Keratinocyte (primary cell): ENCODE data around the gene NIF3L1. TPM values are rescaled to one million over a fixed set of nuclear protein-coding genes. Genes with fewer than 3 reads are reported as not detected.

Source experiments
- DNase-seq: peaks from one replicate; pipeline ENCODE4 v3.0.0-alpha.2; 2011; ENCODE audit warnings: low read depth, missing footprints, low spot score
- FAIRE-seq: peaks from 2 replicates; lab custom pipeline; 2011; peaks lifted over from hg19 to GRCh38; lab: Jason Lieb, UNC
- H2AFZ ChIP-seq: 2 replicates; pipeline ENCODE4 v1.6.0; 2012; ENCODE audit warnings: low read length, control low read depth, inconsistent platforms; ENCODE audit not compliant: control insufficient read depth
- H3K27ac ChIP-seq: 2 replicates; pipeline ENCODE4 v1.5.1; 2011; ENCODE audit warnings: low read length; ENCODE audit not compliant: control insufficient read depth, insufficient read depth
- H3K27me3 ChIP-seq: 3 replicates; pipeline ENCODE4 v1.6.0; 2011; ENCODE audit warnings: low read length; ENCODE audit not compliant: control insufficient read depth, insufficient read depth; ENCODE audit errors: extremely low read depth
- H3K36me3 ChIP-seq, 2 experiments: 2 replicates in 1 of 2; 3 replicates in 1 of 2; pipeline ENCODE4 v1.5.1; 2011; ENCODE audit warnings: low read length in 2 of 2, mild to moderate bottlenecking in 1 of 2; ENCODE audit not compliant: control insufficient read depth in 2 of 2, insufficient read depth in 2 of 2; ENCODE audit errors: extremely low read depth in 1 of 2
- H3K4me1 ChIP-seq: 3 replicates; pipeline ENCODE4 v1.5.1; 2011; ENCODE audit warnings: low read length; ENCODE audit not compliant: control insufficient read depth, insufficient read depth; ENCODE audit errors: extremely low read depth
- H3K4me2 ChIP-seq: 3 replicates; pipeline ENCODE4 v1.6.0; 2011; ENCODE audit warnings: low read depth, low read length; ENCODE audit not compliant: control insufficient read depth, insufficient read depth; ENCODE audit errors: extremely low read depth
- H3K4me3 ChIP-seq, 3 experiments: fragments of 200-600 bp in 1 of 3; sonication (generic) in 1 of 3; 2 replicates in 2 of 3; 3 replicates in 1 of 3; pipeline ENCODE4 v1.5.1; 2011 to 2016; ENCODE audit warnings: low read length in 3 of 3, mild to moderate bottlenecking in 3 of 3, control low read depth in 2 of 3, inconsistent platforms in 1 of 3, low read depth in 1 of 3, mixed read lengths in 1 of 3, mixed run types in 1 of 3, moderate library complexity in 1 of 3; ENCODE audit not compliant: control insufficient read depth in 2 of 3, insufficient read depth in 2 of 3; ENCODE audit errors: extremely low read depth in 1 of 3
- H3K79me2 ChIP-seq: 2 replicates; pipeline ENCODE4 v1.6.0; 2012; ENCODE audit warnings: low read length; ENCODE audit not compliant: control insufficient read depth, insufficient read depth
- H3K9ac ChIP-seq: 3 replicates; pipeline ENCODE4 v1.6.0; 2011; ENCODE audit warnings: low read length; ENCODE audit not compliant: control insufficient read depth, insufficient read depth; ENCODE audit errors: extremely low read depth
- H3K9me1 ChIP-seq: 3 replicates; pipeline ENCODE4 v1.6.0; 2011; ENCODE audit warnings: low read length; ENCODE audit not compliant: control insufficient read depth, insufficient read depth; ENCODE audit errors: extremely low read depth
- H3K9me3 ChIP-seq: 2 replicates; pipeline ENCODE4 v1.5.1; 2012; ENCODE audit warnings: low read depth, low read length; ENCODE audit not compliant: control insufficient read depth
- H4K20me1 ChIP-seq: 3 replicates; pipeline ENCODE4 v1.6.0; 2011; ENCODE audit warnings: low read length; ENCODE audit not compliant: control insufficient read depth, insufficient read depth; ENCODE audit errors: extremely low read depth
- EZH2 ChIP-seq: IDR thresholded peaks from one replicate; pipeline ENCODE4 v1.6.1; 2012; ENCODE audit warnings: inconsistent platforms, mild to moderate bottlenecking, low read length, moderate library complexity
- dilution Hi-C: fragments of 300-500 bp; cut with MboI; formaldehyde crosslinking; loops from one replicate; pipeline ENCODE4 v1.7.0; 2020; ENCODE audit warnings: low sequenced_read_pairs; ENCODE audit not compliant: extremely low pct_ligation_motif_present
- polyA plus RNA-seq, 5 experiments: library from polyadenylated mRNA; depleted of rRNA in 3 of 5; stranded (reverse) in 3 of 5; stranded (forward) in 1 of 5; unstranded in 1 of 5; fragments of >200 nt; gene quantifications; 1 replicate in 1 of 5; 2 replicates in 3 of 5; 3 replicates in 1 of 5; pipeline versions ENCODE4 v1.2.1 to v1.2.3, GENCODE V29; 2011 to 2012; ENCODE audit warnings: missing spikeins in 2 of 5, low read depth in 1 of 5, low replicate concordance in 1 of 5
- TF ChIP-seq, protein P1 (sequence below), 3 experiments: IDR thresholded peaks in 1 of 3; conservative IDR thresholded peaks in 1 of 3; optimal IDR thresholded peaks in 1 of 3; 2 replicates in 2 of 3; 3 replicates in 1 of 3; pipeline versions ENCODE3 to v1.5.1; 2011; ENCODE audit warnings: low read length in 3 of 3, mild to moderate bottlenecking in 3 of 3, moderate library complexity in 2 of 3, control low read depth in 1 of 3, inconsistent platforms in 1 of 3; ENCODE audit not compliant: insufficient read depth in 2 of 3; ENCODE audit errors: extremely low read depth in 1 of 3

NIF3L1 gene
- polyA plus RNA-seq, 1 donor (not counting 4 experiments of a cell fraction or from before 2014, with no cell fraction given), result 67.1 TPM

DNA sequence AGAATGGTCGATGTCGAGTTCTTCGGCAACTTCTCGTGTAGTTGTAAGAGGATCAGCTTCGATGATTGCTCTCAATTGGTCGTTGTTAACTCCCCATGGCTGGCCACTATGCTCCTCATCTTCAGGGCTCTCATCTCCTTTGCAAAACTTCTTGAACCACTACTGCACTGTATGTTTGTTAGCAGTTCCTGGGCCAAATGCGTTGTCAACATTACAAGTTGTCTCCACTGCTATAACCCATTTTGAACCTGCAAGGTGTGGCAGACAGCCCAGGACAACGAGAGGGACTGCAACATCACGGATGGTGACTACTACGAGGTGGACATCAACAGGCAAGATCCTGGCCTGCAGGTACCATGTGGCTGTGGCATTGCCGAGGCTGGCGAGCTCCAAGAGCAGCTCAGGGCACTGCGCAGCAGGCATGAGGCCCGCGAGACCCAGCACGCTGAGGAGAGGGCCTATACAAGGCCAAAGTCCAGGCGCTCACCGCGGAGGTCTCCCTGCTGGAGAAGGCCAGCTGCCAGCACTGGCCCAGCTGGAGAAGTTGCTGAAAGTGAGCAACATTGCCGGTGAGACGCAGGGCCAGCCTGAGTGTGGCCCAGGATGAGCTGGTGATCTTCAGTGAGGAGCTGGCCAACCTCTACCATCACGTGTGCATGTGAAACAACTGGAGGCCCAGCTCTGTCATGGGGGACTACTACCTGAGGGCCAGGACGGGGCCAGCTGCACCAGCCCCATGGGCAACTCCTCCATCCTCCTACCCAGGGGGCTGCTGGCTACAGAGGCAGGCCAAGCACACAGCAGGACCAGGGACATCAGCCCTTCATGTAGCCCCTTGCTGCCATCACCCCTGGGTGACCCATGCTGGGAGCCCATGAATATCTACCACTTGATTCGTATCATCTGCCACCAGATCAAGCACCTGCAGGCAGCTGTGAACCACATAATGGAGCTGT, 44.9 kb upstream of the NIF3L1 start:
- H4K20me1 ChIP-seq, result no peaks in the 10 kb centered on the region
- FAIRE-seq (no peak), DNase-seq (no peak)
- H3K4me3 ChIP-seq, result no peak overlapping the region
- TF ChIP-seq, protein P1, sequence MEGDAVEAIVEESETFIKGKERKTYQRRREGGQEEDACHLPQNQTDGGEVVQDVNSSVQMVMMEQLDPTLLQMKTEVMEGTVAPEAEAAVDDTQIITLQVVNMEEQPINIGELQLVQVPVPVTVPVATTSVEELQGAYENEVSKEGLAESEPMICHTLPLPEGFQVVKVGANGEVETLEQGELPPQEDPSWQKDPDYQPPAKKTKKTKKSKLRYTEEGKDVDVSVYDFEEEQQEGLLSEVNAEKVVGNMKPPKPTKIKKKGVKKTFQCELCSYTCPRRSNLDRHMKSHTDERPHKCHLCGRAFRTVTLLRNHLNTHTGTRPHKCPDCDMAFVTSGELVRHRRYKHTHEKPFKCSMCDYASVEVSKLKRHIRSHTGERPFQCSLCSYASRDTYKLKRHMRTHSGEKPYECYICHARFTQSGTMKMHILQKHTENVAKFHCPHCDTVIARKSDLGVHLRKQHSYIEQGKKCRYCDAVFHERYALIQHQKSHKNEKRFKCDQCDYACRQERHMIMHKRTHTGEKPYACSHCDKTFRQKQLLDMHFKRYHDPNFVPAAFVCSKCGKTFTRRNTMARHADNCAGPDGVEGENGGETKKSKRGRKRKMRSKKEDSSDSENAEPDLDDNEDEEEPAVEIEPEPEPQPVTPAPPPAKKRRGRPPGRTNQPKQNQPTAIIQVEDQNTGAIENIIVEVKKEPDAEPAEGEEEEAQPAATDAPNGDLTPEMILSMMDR (optimal IDR thresholded peaks at IDR 0.05 in 1 of 3, IDR thresholded peaks at IDR 0.05 in 1 of 3, conservative IDR thresholded peaks at IDR 0.05 in 1 of 3; ENCODE audit: extremely low read depth in 1 of 3, insufficient read depth in 2 of 3, low read length in 3 of 3), result no peak
- no peak for TF ChIP-seq EZH2
- H3K4me2 ChIP-seq, result no peak overlapping the region
- H2AFZ ChIP-seq, result no peak overlapping the region
- no peak overlapping the region for H3K27ac ChIP-seq
- H3K27me3 ChIP-seq, result no peaks in the 10 kb centered on the region
- H3K9me3 ChIP-seq, result no peaks in the 10 kb centered on the region
- H3K4me1 ChIP-seq, result peaks cover 10% of the 10 kb centered on the region
- H3K9ac ChIP-seq, result no peak overlapping the region
- dilution Hi-C loops, result no loop called here
- H3K36me3 ChIP-seq, result no peaks in the 10 kb centered on the region
- H3K9me1 ChIP-seq, result no peaks in the 10 kb centered on the region
- no peaks in the 10 kb centered on the region for H3K79me2 ChIP-seq

GRCh38 chr2:200845194-200845593, 44.0 kb upstream of the NIF3L1 start:
- Histone ChIP-seq H2AFZ (no peak overlapping the region), H3K79me2 (no peaks in the 10 kb centered on the region), H4K20me1 (no peaks in the 10 kb centered on the region), H3K27ac (no peak overlapping the region), H3K36me3 (no peaks in the 10 kb centered on the region), H3K27me3 (no peaks in the 10 kb centered on the region), H3K4me3 (no peak overlapping the region), H3K9ac (no peak overlapping the region), H3K9me1 (no peaks in the 10 kb centered on the region), H3K4me1 (peaks cover 4% of the 10 kb centered on the region), H3K4me2 (no peak overlapping the region), H3K9me3 (no peaks in the 10 kb centered on the region)
- TF ChIP-seq, protein P1 (optimal IDR thresholded peaks at IDR 0.05 in 1 of 3, IDR thresholded peaks at IDR 0.05 in 1 of 3, conservative IDR thresholded peaks at IDR 0.05 in 1 of 3; ENCODE audit: extremely low read depth in 1 of 3, insufficient read depth in 2 of 3, low read length in 3 of 3), result no peak
- no peak for TF ChIP-seq EZH2
- FAIRE-seq (no peak), DNase-seq (no peak)
- dilution Hi-C loops, result no loop called here
